Measurements from ENCODE around the gene SCYL1.

- no peak for TF ChIP-seq CTCF (IDR thresholded peaks at IDR 0.05; ENCODE audit: low read length)
- TF ChIP-seq EZH2 (IDR thresholded peaks at IDR 0.05; ENCODE audit: borderline replicate concordance, low read length): no peak
Measured at GRCh38 chr11:65562788-65563187, 37.9 kb downstream of the SCYL1 start.
